H1 (cell line): ENCODE data around the gene KRT84. TPM values are rescaled to one million over a fixed set of nuclear protein-coding genes. Genes with fewer than 3 reads are reported as not detected.

ENCODE experiments used
- EGR1 ChIP-seq: IDR thresholded peaks from 2 replicates; pipeline ENCODE4 v1.6.1; 2011; ENCODE audit warnings: low read depth, low read length, borderline replicate concordance
- EZH2 ChIP-seq: fragments of 200-600 bp; sonication (generic); IDR thresholded peaks from 2 replicates; pipeline ENCODE4 v1.7.1; 2012; ENCODE audit warnings: low read depth, mild to moderate bottlenecking, moderate library complexity, low read length, inconsistent platforms; ENCODE audit not compliant: severe bottlenecking
- polyA plus RNA-seq, 7 experiments: library from polyadenylated mRNA; depleted of rRNA in 3 of 7; stranded (reverse) in 5 of 7; unstranded in 2 of 7; fragments of >200 nt in 5 of 7; fragments of 200-250 nt in 2 of 7; gene quantifications; 1 replicate in 5 of 7; 2 replicates in 1 of 7; 4 replicates in 1 of 7; pipeline versions ENCODE4 v1.2.1 to v1.2.3, GENCODE V29; 2011 to 2013; ENCODE audit warnings: missing spikeins in 2 of 7, mixed read lengths in 2 of 7
- total RNA-seq: library from RNA; stranded (reverse); fragmentation: NEBNext Ultra II Directional; extraction: Animal tissue kit (Norgen Biotek cat#: 25700); gene quantifications from 2 replicates; pipeline ENCODE4 v1.2.1, GENCODE V29; 2021
- TF ChIP-seq, protein P1 (sequence below): fragments of 300-600 bp; sonication (generic); IDR thresholded peaks from 2 replicates; pipeline ENCODE4 v1.7.1; 2012; ENCODE audit warnings: low read length, moderate library complexity, mild to moderate bottlenecking, inconsistent platforms; ENCODE audit not compliant: insufficient replicate concordance

The KRT84 gene
- total and polyA plus RNA-seq, 2 of the 8 experiments (the other 6 are each of a cell fraction or from before 2014, with no cell fraction given), result not detected

- TF ChIP-seq, protein P1, sequence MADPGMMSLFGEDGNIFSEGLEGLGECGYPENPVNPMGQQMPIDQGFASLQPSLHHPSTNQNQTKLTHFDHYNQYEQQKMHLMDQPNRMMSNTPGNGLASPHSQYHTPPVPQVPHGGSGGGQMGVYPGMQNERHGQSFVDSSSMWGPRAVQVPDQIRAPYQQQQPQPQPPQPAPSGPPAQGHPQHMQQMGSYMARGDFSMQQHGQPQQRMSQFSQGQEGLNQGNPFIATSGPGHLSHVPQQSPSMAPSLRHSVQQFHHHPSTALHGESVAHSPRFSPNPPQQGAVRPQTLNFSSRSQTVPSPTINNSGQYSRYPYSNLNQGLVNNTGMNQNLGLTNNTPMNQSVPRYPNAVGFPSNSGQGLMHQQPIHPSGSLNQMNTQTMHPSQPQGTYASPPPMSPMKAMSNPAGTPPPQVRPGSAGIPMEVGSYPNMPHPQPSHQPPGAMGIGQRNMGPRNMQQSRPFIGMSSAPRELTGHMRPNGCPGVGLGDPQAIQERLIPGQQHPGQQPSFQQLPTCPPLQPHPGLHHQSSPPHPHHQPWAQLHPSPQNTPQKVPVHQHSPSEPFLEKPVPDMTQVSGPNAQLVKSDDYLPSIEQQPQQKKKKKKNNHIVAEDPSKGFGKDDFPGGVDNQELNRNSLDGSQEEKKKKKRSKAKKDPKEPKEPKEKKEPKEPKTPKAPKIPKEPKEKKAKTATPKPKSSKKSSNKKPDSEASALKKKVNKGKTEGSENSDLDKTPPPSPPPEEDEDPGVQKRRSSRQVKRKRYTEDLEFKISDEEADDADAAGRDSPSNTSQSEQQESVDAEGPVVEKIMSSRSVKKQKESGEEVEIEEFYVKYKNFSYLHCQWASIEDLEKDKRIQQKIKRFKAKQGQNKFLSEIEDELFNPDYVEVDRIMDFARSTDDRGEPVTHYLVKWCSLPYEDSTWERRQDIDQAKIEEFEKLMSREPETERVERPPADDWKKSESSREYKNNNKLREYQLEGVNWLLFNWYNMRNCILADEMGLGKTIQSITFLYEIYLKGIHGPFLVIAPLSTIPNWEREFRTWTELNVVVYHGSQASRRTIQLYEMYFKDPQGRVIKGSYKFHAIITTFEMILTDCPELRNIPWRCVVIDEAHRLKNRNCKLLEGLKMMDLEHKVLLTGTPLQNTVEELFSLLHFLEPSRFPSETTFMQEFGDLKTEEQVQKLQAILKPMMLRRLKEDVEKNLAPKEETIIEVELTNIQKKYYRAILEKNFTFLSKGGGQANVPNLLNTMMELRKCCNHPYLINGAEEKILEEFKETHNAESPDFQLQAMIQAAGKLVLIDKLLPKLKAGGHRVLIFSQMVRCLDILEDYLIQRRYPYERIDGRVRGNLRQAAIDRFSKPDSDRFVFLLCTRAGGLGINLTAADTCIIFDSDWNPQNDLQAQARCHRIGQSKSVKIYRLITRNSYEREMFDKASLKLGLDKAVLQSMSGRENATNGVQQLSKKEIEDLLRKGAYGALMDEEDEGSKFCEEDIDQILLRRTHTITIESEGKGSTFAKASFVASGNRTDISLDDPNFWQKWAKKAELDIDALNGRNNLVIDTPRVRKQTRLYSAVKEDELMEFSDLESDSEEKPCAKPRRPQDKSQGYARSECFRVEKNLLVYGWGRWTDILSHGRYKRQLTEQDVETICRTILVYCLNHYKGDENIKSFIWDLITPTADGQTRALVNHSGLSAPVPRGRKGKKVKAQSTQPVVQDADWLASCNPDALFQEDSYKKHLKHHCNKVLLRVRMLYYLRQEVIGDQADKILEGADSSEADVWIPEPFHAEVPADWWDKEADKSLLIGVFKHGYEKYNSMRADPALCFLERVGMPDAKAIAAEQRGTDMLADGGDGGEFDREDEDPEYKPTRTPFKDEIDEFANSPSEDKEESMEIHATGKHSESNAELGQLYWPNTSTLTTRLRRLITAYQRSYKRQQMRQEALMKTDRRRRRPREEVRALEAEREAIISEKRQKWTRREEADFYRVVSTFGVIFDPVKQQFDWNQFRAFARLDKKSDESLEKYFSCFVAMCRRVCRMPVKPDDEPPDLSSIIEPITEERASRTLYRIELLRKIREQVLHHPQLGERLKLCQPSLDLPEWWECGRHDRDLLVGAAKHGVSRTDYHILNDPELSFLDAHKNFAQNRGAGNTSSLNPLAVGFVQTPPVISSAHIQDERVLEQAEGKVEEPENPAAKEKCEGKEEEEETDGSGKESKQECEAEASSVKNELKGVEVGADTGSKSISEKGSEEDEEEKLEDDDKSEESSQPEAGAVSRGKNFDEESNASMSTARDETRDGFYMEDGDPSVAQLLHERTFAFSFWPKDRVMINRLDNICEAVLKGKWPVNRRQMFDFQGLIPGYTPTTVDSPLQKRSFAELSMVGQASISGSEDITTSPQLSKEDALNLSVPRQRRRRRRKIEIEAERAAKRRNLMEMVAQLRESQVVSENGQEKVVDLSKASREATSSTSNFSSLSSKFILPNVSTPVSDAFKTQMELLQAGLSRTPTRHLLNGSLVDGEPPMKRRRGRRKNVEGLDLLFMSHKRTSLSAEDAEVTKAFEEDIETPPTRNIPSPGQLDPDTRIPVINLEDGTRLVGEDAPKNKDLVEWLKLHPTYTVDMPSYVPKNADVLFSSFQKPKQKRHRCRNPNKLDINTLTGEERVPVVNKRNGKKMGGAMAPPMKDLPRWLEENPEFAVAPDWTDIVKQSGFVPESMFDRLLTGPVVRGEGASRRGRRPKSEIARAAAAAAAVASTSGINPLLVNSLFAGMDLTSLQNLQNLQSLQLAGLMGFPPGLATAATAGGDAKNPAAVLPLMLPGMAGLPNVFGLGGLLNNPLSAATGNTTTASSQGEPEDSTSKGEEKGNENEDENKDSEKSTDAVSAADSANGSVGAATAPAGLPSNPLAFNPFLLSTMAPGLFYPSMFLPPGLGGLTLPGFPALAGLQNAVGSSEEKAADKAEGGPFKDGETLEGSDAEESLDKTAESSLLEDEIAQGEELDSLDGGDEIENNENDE, result no peak
- TF ChIP-seq EZH2 (no peak), EGR1 (no peak)
Measured at GRCh38 chr12:52381206-52381605, 4.2 kb downstream of the KRT84 start (continued).
